ENCODE measurements around the gene IRAK2.
"Not testable (repeated sequence)": the region's sequence is repeated elsewhere in the genome, so short reads cannot be mapped to it uniquely, and the experiment has no call there.

IRAK2 gene

DNA sequence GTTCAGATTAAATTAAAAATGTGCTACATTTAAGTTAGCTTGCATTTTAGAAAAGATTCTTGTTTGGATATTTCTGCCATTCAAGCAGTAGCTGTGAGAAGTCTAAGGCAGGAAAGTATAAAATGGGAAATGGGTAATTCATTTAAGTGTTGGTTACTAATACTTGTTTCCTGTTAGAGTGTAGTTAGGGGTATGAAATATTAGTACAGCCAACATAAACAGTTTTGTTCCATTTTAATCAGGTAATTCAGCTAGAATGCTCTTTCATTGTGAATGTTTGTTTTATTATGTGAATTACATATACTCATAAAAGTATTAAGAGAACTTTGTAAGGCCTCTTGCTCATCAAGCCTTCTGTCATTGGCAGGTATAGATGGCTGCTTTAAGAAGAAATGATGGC is 103.4 kb downstream of the IRAK2 start:
- Histone ChIP-seq H3K4me3 (IDR thresholded peaks at IDR 0.05; ENCODE audit: insufficient read depth, low read depth, low read length) (no peak overlapping the region), H3K27me3 (ENCODE audit: insufficient read depth, low read depth) (no peaks in the 10 kb centered on the region), H3K36me3 (ENCODE audit: insufficient read depth) (no peaks in the 10 kb centered on the region), H4K20me1 (ENCODE audit: insufficient read depth) (0 out of 2 replicates have a peak, but pooled peaks cover 11% of the 10 kb centered on the region), H2AFZ (ENCODE audit: low read depth) (no peak overlapping the region), H3K9ac (no peak overlapping the region), H3K4me1 (ENCODE audit: low read depth, poor library complexity, severe bottlenecking) (peaks cover 19% of the 10 kb centered on the region), H3K4me2 (no peak overlapping the region), H3K27ac (no peak overlapping the region), H3K79me2 (ENCODE audit: insufficient read depth, low read depth) (peaks cover 87% of the 10 kb centered on the region)
- TF ChIP-seq, protein P1, sequence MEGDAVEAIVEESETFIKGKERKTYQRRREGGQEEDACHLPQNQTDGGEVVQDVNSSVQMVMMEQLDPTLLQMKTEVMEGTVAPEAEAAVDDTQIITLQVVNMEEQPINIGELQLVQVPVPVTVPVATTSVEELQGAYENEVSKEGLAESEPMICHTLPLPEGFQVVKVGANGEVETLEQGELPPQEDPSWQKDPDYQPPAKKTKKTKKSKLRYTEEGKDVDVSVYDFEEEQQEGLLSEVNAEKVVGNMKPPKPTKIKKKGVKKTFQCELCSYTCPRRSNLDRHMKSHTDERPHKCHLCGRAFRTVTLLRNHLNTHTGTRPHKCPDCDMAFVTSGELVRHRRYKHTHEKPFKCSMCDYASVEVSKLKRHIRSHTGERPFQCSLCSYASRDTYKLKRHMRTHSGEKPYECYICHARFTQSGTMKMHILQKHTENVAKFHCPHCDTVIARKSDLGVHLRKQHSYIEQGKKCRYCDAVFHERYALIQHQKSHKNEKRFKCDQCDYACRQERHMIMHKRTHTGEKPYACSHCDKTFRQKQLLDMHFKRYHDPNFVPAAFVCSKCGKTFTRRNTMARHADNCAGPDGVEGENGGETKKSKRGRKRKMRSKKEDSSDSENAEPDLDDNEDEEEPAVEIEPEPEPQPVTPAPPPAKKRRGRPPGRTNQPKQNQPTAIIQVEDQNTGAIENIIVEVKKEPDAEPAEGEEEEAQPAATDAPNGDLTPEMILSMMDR (conservative IDR thresholded peaks at IDR 0.05; ENCODE audit: low read depth, low read length) = no peak

DNA sequence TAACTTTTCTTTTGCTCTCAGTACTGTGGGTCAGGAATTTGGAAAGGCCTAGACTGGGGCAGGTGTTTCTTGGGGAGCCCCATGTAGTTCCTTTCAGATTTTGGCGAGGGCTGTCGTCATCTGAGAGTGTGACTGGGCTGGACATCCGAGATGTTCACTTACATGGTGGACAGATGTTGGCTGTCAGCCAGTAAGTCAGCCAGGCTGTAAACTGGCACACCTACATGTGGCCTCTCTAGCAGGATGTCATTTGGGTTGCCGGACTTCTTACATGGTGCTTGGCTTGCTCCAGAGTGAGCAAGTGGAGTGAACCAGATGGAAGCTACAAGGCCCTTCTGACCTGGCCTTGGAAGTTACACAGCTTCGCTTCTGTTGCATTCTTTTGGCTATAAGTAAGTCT is 104.2 kb downstream of the IRAK2 start:
- Histone ChIP-seq H3K36me3 (ENCODE audit: insufficient read depth) (no peaks in the 10 kb centered on the region), H3K4me3 (IDR thresholded peaks at IDR 0.05; ENCODE audit: insufficient read depth, low read depth, low read length) (no peak overlapping the region)
- TF ChIP-seq, protein P1 (conservative IDR thresholded peaks at IDR 0.05; ENCODE audit: low read depth, low read length) = no peak

DNA sequence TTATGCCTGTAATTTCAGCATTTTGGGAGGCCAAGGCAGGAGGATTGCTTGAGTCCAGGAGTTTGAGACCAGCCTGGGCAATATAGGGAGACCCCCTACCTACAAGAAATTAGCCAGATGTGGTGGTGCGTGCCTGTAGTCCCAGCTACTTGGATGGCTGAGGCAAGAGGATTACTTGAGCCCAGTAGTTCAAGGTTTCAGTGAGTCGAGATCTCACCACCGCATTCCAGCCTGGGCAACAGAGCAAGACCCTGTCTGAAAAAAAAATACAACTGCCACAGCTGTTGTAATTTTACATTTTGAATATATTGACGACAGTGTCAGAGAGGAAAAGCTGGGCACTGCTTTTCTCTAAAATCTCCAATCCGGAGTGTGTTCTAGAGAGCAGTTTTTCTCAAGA is 104.7 kb downstream of the IRAK2 start:
- H3K36me3 ChIP-seq (ENCODE audit: insufficient read depth) = no peaks in the 10 kb centered on the region
- H3K27me3 ChIP-seq (ENCODE audit: insufficient read depth, low read depth) = no peaks in the 10 kb centered on the region
- TF ChIP-seq, protein P1 (conservative IDR thresholded peaks at IDR 0.05; ENCODE audit: low read depth, low read length) = no peak
- H3K4me1 ChIP-seq (ENCODE audit: low read depth, poor library complexity, severe bottlenecking) = peaks cover 32% of the 10 kb centered on the region
- H2AFZ ChIP-seq (ENCODE audit: low read depth) = no peak overlapping the region
- H3K4me2 ChIP-seq = no peak overlapping the region
- no peak overlapping the region for H3K4me3 ChIP-seq (IDR thresholded peaks at IDR 0.05; ENCODE audit: insufficient read depth, low read depth, low read length)
- H3K9ac ChIP-seq = no peak overlapping the region
- no peak overlapping the region for H3K27ac ChIP-seq
- peaks cover 87% of the 10 kb centered on the region for H3K79me2 ChIP-seq (ENCODE audit: insufficient read depth, low read depth)
- 0 out of 2 replicates have a peak, but pooled peaks cover 11% of the 10 kb centered on the region for H4K20me1 ChIP-seq (ENCODE audit: insufficient read depth)

More for the DNA sequence above, 104.2 kb downstream of the IRAK2 start:
- Histone ChIP-seq H3K9ac (no peak overlapping the region), H2AFZ (ENCODE audit: low read depth) (no peak overlapping the region), H3K4me2 (no peak overlapping the region), H3K27me3 (ENCODE audit: insufficient read depth, low read depth) (no peaks in the 10 kb centered on the region), H3K4me1 (ENCODE audit: low read depth, poor library complexity, severe bottlenecking) (peaks cover 27% of the 10 kb centered on the region), H3K79me2 (ENCODE audit: insufficient read depth, low read depth) (peaks cover 87% of the 10 kb centered on the region), H3K27ac (no peak overlapping the region), H4K20me1 (ENCODE audit: insufficient read depth) (0 out of 2 replicates have a peak, but pooled peaks cover 11% of the 10 kb centered on the region)

DNA sequence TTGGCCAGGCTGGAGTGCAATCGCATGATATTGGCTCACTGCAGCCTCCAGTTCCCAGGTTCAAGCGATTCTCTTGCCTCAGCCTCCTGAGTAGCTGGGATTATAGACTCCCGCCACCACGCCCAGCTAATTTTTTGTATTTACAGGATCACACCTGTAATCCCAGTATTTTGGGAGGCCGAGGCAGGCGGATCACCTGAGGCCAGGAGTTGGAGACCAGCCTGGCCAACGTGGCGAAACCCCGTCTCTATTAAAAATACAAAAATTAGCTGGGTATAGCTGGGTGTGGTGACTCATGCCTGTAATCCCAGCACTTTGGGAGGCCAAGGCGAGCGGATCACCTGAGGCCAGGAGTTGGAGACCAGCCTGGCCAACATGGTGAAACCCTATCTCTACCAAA is 107.8 kb downstream of the IRAK2 start:
- not testable (repeated sequence) for H2AFZ ChIP-seq (ENCODE audit: low read depth); H4K20me1 ChIP-seq (ENCODE audit: insufficient read depth); H3K4me2 ChIP-seq; H3K9ac ChIP-seq; H3K27me3 ChIP-seq (ENCODE audit: insufficient read depth, low read depth); H3K4me3 ChIP-seq (IDR thresholded peaks at IDR 0.05; ENCODE audit: insufficient read depth, low read depth, low read length); H3K36me3 ChIP-seq (ENCODE audit: insufficient read depth); H3K27ac ChIP-seq
- Histone ChIP-seq H3K79me2 (ENCODE audit: insufficient read depth, low read depth) (peaks cover 82% of the 10 kb centered on the region), H3K4me1 (ENCODE audit: low read depth, poor library complexity, severe bottlenecking) (peaks cover 63% of the 10 kb centered on the region)

DNA sequence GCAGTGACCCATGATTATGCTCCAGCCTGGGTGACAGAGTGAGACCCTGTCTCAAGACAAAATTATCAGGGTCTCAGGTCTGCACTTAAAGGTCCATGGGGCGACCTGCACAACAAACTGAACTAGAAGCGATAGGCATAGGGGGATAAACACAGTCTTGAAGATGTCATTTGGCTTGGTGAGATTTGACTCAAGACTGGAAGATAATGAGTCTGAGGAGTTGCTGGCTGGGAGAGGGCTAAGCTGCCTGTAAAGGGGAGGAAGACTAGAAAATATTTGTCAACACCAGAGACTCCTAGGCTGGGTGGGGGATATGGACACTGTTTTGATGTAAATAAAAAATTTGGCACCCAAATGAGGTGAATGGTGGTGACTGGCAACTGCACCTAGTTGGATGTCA is 108.3 kb downstream of the IRAK2 start:
- no peaks in the 10 kb centered on the region for H3K27me3 ChIP-seq (ENCODE audit: insufficient read depth, low read depth)

More for the DNA sequence above, 108.3 kb downstream of the IRAK2 start:
- no peak overlapping the region for H3K4me3 ChIP-seq (IDR thresholded peaks at IDR 0.05; ENCODE audit: insufficient read depth, low read depth, low read length)
- TF ChIP-seq, protein P1 (conservative IDR thresholded peaks at IDR 0.05; ENCODE audit: low read depth, low read length) = no peak
- H3K27ac ChIP-seq = no peak overlapping the region
- no peaks in the 10 kb centered on the region for H3K36me3 ChIP-seq (ENCODE audit: insufficient read depth)
- H4K20me1 ChIP-seq (ENCODE audit: insufficient read depth) = 0 out of 2 replicates have a peak, but pooled peaks cover 3% of the 10 kb centered on the region
- peaks cover 77% of the 10 kb centered on the region for H3K79me2 ChIP-seq (ENCODE audit: insufficient read depth, low read depth)
- no peak overlapping the region for H2AFZ ChIP-seq (ENCODE audit: low read depth)
- H3K4me2 ChIP-seq = peak overlapping the region; percentile 48; the same call in 1 of the 2 replicates
- no peak overlapping the region for H3K9ac ChIP-seq
- peaks cover 68% of the 10 kb centered on the region for H3K4me1 ChIP-seq (ENCODE audit: low read depth, poor library complexity, severe bottlenecking)

All from KMS-11 (cell line).